HEK293T (cell line): Measurements from ENCODE around the gene UIMC1.

ENCODE experiments used
- BHLHE40 ChIP-seq: fragments of 450-650 bp; IDR thresholded peaks from 2 replicates; pipeline ENCODE4 v1.6.1; 2016; ENCODE audit warnings: mild to moderate bottlenecking, moderate library complexity, borderline replicate concordance
- ELF4 ChIP-seq: fragments of 450-650 bp; IDR thresholded peaks from 2 replicates; pipeline ENCODE4 v1.6.1; 2017; ENCODE audit warnings: antibody characterized with exemption
- FOXA1 ChIP-seq: fragments of 450-650 bp; IDR thresholded peaks from 2 replicates; pipeline ENCODE4 v1.6.1; 2016; ENCODE audit warnings: mild to moderate bottlenecking
- FOXK2 ChIP-seq: fragments of 450-650 bp; IDR thresholded peaks from 2 replicates; pipeline ENCODE4 v1.6.1; 2016; ENCODE audit warnings: mild to moderate bottlenecking
- FOXM1 ChIP-seq: fragments of 450-650 bp; IDR thresholded peaks from 2 replicates; pipeline ENCODE4 v1.6.1; 2017; ENCODE audit warnings: mild to moderate bottlenecking, borderline replicate concordance
- LEF1 ChIP-seq: fragments of 450-650 bp; IDR thresholded peaks from 2 replicates; pipeline ENCODE4 v1.6.1; 2017; ENCODE audit warnings: mild to moderate bottlenecking, borderline replicate concordance
- PKNOX1 ChIP-seq: fragments of 450-650 bp; IDR thresholded peaks from 2 replicates; pipeline ENCODE4 v1.6.1; 2016
- SUZ12 ChIP-seq: fragments of 450-650 bp; IDR thresholded peaks from 2 replicates; pipeline ENCODE4 v1.6.1; 2016; ENCODE audit warnings: mild to moderate bottlenecking

DNA sequence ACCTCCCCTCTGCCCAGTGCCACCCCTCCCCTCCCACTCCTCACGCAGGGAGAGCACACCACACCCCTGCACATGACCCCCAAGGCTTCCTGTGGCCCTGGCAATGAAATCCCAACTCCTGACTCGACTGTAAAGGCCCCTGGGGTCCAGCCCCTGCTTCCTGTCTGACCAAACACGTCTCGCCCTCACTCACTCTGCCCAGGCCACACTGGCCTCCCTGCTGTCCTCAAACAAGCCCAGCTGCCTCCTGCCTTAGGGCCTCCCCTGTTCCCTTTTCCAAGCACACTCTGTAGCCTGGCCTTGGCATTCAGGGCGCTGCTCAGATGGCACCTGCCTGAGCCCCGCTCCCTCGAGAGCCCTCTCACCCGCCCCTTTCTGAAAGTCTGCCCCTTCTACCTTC is 149.8 kb downstream of the UIMC1 start:
- no peak for TF ChIP-seq FOXK2
- TF ChIP-seq FOXM1: no peak
- no peak for TF ChIP-seq PKNOX1
- TF ChIP-seq BHLHE40: no peak
- TF ChIP-seq FOXA1: no peak
- no peak for TF ChIP-seq SUZ12
- TF ChIP-seq LEF1: no peak
- TF ChIP-seq ELF4: no peak
